ENCODE measurements around the gene ALOX5. TPM values are rescaled to one million over a fixed set of nuclear protein-coding genes. Genes with fewer than 3 reads are reported as not detected.

The ALOX5 gene
- total and polyA plus RNA-seq, 10 of the 15 experiments (the other 5 are each of a cell fraction or from before 2014, with no cell fraction given) = 0.43 to 102 (median 34.2) TPM

GRCh38 chr10:45419676-45420025 is 45.6 kb downstream of the ALOX5 start (continued):
- no peak for TF ChIP-seq SMAD1 (IDR thresholded peaks at IDR 0.05; ENCODE audit: low read depth, partially characterized antibody)
- no peak for TF ChIP-seq SIN3A (IDR thresholded peaks at IDR 0.05; ENCODE audit: low read depth, low read length)
- TF ChIP-seq POLR2AphosphoS5 (IDR thresholded peaks at IDR 0.05; ENCODE audit: low read length) = peak; percentile 24; the same call in 1 of the 2 replicates
- TF ChIP-seq, protein P1, sequence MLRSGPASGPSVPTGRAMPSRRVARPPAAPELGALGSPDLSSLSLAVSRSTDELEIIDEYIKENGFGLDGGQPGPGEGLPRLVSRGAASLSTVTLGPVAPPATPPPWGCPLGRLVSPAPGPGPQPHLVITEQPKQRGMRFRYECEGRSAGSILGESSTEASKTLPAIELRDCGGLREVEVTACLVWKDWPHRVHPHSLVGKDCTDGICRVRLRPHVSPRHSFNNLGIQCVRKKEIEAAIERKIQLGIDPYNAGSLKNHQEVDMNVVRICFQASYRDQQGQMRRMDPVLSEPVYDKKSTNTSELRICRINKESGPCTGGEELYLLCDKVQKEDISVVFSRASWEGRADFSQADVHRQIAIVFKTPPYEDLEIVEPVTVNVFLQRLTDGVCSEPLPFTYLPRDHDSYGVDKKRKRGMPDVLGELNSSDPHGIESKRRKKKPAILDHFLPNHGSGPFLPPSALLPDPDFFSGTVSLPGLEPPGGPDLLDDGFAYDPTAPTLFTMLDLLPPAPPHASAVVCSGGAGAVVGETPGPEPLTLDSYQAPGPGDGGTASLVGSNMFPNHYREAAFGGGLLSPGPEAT (IDR thresholded peaks at IDR 0.05; ENCODE audit: low read depth) = no peak
- peak; percentile 5; the same call in 1 of the 2 replicates for TF ChIP-seq YY1 (IDR thresholded peaks at IDR 0.05; ENCODE audit: low read depth, low read length)

DNA sequence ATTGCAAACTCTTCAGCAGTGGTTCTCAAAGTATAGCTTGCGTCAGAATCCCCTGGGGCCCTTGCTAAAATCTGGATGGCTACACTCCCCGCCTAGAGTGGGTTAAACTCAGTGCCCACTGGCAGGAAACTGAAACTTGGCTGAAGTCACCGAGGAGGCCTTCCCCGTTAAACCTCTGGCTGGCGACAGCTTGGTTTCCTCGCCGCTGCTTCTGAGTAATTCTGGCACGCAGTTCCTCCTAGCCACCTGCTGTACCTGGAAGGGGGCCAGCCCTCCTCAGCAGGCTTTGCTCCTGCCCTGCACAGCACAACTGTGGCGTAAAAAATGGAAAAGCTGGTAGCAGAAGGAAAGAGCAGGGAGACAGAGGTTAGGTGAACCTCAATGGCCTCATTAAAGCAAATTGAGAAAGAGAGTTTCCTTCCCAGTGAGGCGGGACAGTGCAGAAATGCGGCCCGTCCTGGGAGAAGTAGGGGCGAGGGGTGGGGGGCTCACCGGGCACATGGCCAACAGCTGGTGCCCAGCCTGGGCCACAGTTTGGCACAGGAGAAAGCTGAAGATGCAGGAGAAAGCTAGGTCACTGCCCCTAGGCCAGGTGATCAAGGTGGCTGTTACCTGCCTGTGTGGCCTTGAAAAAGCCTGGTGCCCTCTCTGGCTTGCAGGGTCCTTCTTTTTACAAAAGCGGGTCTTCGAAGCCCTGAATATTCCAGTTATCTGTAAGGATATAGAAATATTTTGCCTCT is 46.6 kb downstream of the ALOX5 start:
- Histone ChIP-seq H2AFZ (ENCODE audit: control insufficient read depth, low read depth, low read length) (peak overlapping the region; percentile 50), H3K27ac (ENCODE audit: control insufficient read depth, insufficient read depth) (peak overlapping the region; percentile 93), H3K36me3 (ENCODE audit: control insufficient read depth in 2 of 2, insufficient read depth in 2 of 2, low read length in 1 of 2) (peaks cover 0 to 2% of the 10 kb centered on the region in 2 experiments; a peak in 1 of 4 replicates), H3K4me3 (peak overlapping the region; percentile 72), H4K20me1 (ENCODE audit: control insufficient read depth, insufficient read depth) (no peaks in the 10 kb centered on the region), H3K4me2 (ENCODE audit: control insufficient read depth, insufficient read depth) (peak overlapping the region; percentile 99), H3K9ac (ENCODE audit: control insufficient read depth, insufficient read depth, low read length) (peak overlapping the region; percentile 98), H3K9me3 (replicated peaks; ENCODE audit: control insufficient read depth, insufficient read depth, low read length) (no peaks in the 10 kb centered on the region), H3K79me2 (ENCODE audit: control insufficient read depth, insufficient read depth, low read length) (peaks cover 12% of the 10 kb centered on the region), H3K4me1 (ENCODE audit: control insufficient read depth, insufficient read depth, low read length) (peaks cover 34% of the 10 kb centered on the region), H3K27me3 (replicated peaks in 1 of 2; ENCODE audit: control insufficient read depth in 2 of 2, insufficient read depth in 2 of 2, low read length in 1 of 2) (no peaks in the 10 kb centered on the region)
- POLR2A ChIA-PET = interaction anchor here (0.6 to 2.1 kb wide), 4 partner anchors 9 to 45 kb away, joined by 3 to 11 read pairs (median 4); no protein-coding TSS in a partner anchor
- DNase-seq (ENCODE audit: low read depth, low spot score) = peak; percentile 90
- RAD21 ChIA-PET (ENCODE audit: unreplicated experiment) = interaction anchor here (0.9 to 4.0 kb wide), 5 partner anchors 10 to 457 kb away, joined by 3 to 51 read pairs (median 8); no protein-coding TSS in a partner anchor
- in situ Hi-C loops (cut with MboI) (no loop called here), intact Hi-C loops (cut with micrococcal nuclease; ENCODE audit: unreplicated experiment) (loop anchor here (1.0 kb wide), 2 partner anchors 41 to 45 kb away; no protein-coding TSS in a partner anchor)
- SMC1A ChIA-PET (ENCODE audit: uncharacterized antibody, unreplicated experiment) = interaction anchor here (1.0 to 6.2 kb wide), 6 partner anchors 10 to 44 kb away, joined by 3 to 56 read pairs (median 6); no protein-coding TSS in a partner anchor
- no TSS peak for BruUV-seq (replicated peaks)
- CTCF ChIA-PET = interaction anchor here (0.7 to 4.4 kb wide), 4 partner anchors 13 to 251 kb away, joined by 3 to 21 read pairs (median 9); no protein-coding TSS in a partner anchor
- peak; percentile 94 for FAIRE-seq
- peak; percentile 82 for ATAC-seq
- WGBS (ENCODE audit: insufficient coverage, insufficient replicate concordance, low lambda C conversion rate, missing lambda C conversion rate) = 4% methylated on average over 16 of the region's 16 CpGs
- TF ChIP-seq FOXM1 (IDR thresholded peaks at IDR 0.05; ENCODE audit: low read depth, low read length) (peak; percentile 72), SP1 (IDR thresholded peaks at IDR 0.05; ENCODE audit: low read depth, low read length) (peak; percentile 8), SPI1 (IDR thresholded peaks at IDR 0.05; ENCODE audit: borderline replicate concordance, insufficient read depth, low read depth, low read length) (peak; percentile 76), IKZF2 (IDR thresholded peaks at IDR 0.05) (peak; percentile 87 to 88), TCF3 (IDR thresholded peaks at IDR 0.05; ENCODE audit: borderline replicate concordance, insufficient read depth, low read depth, low read length) (peak; percentile 97), POLR2A (IDR thresholded peaks at IDR 0.05; ENCODE audit: low read depth, low read length) (peak; percentile 46; the same call in 1 of the 2 replicates), EGR1 (IDR thresholded peaks at IDR 0.05; ENCODE audit: borderline replicate concordance in 1 of 2, low read depth in 2 of 2, low read length in 2 of 2) (peak in 1 of 2 experiments; percentile 53; a peak in 1 of 3 replicates), CREM (IDR thresholded peaks at IDR 0.05; ENCODE audit: low read depth) (peak; percentile 84), MYC (IDR thresholded peaks at IDR 0.05; ENCODE audit: insufficient read depth, insufficient read length, insufficient replicate concordance, low read length, severe bottlenecking) (no peak), NRF1 (conservative IDR thresholded peaks at IDR 0.05; ENCODE audit: low read depth, low read length) (no peak), ZNF687 (IDR thresholded peaks at IDR 0.05) (peak; percentile 85), ZBED1 (IDR thresholded peaks at IDR 0.05; ENCODE audit: borderline replicate concordance) (peak; percentile 87)
